GF-D8 (cell line): Measurements from ENCODE around the gene GLIPR1L2.
A peak's percentile ranks its signal among the peaks of the same experiment; 100 is the strongest.

Experiments
- DNase-seq: peaks from one replicate; lab custom pipeline; 2025; lab: John Stamatoyannopoulos, UW

Gene GLIPR1L2

DNA sequence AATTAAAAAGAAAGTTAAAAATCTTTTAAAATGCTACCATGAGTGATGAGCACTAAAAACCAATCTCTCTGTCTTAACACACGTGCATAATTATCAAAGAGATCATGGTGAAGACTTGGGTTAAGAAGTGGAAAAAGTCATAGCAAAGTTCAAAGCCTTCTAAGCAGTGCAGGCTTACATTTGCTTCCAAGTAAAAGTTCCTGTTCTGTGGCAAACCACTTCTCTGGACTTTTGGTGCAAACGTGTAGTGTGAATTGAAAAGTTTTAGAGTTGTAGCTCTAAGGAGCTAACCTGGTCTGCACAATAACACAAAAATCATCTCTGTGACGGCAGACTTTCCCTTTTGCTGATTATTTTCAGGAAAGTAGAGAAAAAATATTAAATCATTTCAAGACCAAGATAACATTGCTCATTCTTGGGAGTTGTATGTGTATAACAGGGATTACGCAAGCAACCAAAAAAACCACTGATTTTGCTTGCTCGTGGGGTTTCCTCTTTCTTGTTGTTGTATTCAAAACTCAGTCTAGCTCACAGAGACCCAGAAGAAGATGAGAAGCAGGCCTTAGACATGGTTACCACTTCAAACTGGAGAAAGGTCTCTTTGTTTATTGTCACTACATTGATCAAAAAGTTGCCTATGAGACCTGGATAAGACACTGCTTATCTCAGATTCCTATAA lies 87.4 kb downstream of the GLIPR1L2 start:
- DNase-seq = peak; percentile 75

- no peak for DNase-seq
Measured at GRCh38 chr12:75479963-75480461, 89.1 kb downstream of the GLIPR1L2 start.

DNA sequence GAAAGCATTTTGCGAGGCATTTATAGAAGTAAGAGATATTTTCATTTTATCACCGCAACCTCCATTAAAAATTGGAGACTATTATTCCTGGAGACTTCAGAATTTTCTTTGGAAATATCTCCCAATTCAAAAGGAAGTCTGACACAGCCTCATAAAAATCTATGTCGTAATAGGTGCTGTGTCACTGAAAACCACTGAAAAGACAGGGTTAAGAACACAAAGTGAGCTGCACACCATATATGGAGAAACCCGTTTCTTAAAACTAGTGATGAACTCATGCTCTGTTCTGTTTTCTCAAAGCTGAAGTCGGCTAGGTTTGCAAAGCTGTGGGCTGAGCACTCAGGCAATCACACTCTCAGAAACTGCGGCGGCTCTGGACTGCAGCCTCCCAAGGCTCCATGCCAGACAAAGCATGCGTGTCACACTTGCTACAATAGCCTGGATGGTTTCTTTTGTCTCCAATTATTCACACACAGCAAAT lies 89.6 kb downstream of the GLIPR1L2 start, which contains the start of gene GLIPR1:
Gene GLIPR1, plus strand, starts transcription at position 287 of the 481 bp plus-strand sequence. Its CDS starts 126 bp downstream, at position 413.
- peak; percentile 87 for DNase-seq

GRCh38 chr12:75481013-75481705 lies 90.3 kb downstream of the GLIPR1L2 start:
- peak; percentile 68 for DNase-seq

DNA sequence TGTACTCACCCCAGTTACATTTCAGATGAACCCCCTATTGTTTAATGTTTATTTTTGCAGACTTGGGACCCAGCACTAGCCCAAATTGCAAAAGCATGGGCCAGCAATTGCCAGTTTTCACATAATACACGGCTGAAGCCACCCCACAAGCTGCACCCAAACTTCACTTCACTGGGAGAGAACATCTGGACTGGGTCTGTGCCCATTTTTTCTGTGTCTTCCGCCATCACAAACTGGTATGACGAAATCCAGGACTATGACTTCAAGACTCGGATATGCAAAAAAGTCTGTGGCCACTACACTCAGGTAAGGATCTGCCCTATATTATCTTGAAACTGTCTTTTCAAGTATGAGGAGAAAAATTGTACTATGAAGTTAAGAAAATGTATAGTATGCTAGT lies 90.9 kb downstream of the GLIPR1L2 start:
- peak; percentile 23 for DNase-seq
